ENCODE results near the gene EPHB1.

GRCh38 chr3:135118792-135119191, 323.7 kb downstream of the EPHB1 start:
- TF ChIP-seq POLR2A (IDR thresholded peaks at IDR 0.05) (no peak), CTCF (IDR thresholded peaks at IDR 0.05 in 4 of 5, conservative IDR thresholded peaks at IDR 0.05 in 1 of 5) (no peak)
